Neural cell (in vitro differentiated cells): Measurements from ENCODE around the gene QSOX1. TPM values are rescaled to one million over a fixed set of nuclear protein-coding genes. Genes with fewer than 3 reads are reported as not detected.
A peak's percentile ranks its signal among the peaks of the same experiment; 100 is the strongest.

Experiments
- H2AFZ ChIP-seq: fragments of 200-600, 300-800 bp; sonication (generic), shearing (Covaris generic); 2 replicates; pipeline ENCODE4 v1.6.0; 2014; ENCODE audit warnings: low read depth, mild to moderate bottlenecking, antibody characterized with exemption, low read length, moderate library complexity
- H3F3A ChIP-seq: fragments of 200-600 bp; shearing (Covaris generic); 2 replicates; pipeline ENCODE4 v1.6.1; 2016; ENCODE audit warnings: mild to moderate bottlenecking, moderate library complexity, mixed read lengths, antibody characterized with exemption, low read length; ENCODE audit not compliant: insufficient read depth, poor library complexity, severe bottlenecking
- H3K27ac ChIP-seq: fragments of 200-600, 300-800 bp; sonication (generic), shearing (Covaris generic); 2 replicates; pipeline ENCODE4 v1.5.1; 2014; ENCODE audit warnings: mild to moderate bottlenecking, low read length, moderate library complexity
- H3K27me3 ChIP-seq: fragments of 300-800, 200-600 bp; sonication (generic), shearing (Covaris generic); 2 replicates; pipeline ENCODE4 v1.6.0; 2014; ENCODE audit warnings: mild to moderate bottlenecking, low read depth, low read length, moderate library complexity; ENCODE audit not compliant: insufficient read depth
- H3K36me3 ChIP-seq: fragments of 300-800, 200-600 bp; sonication (generic), shearing (Covaris generic); 2 replicates; pipeline ENCODE4 v1.5.1; 2014; ENCODE audit warnings: mild to moderate bottlenecking, antibody characterized with exemption, low read length, moderate library complexity; ENCODE audit not compliant: insufficient read depth
- H3K4me2 ChIP-seq: fragments of 300-800, 200-600 bp; sonication (generic), shearing (Covaris generic); 2 replicates; pipeline ENCODE4 v1.6.0; 2014; ENCODE audit warnings: mild to moderate bottlenecking, low read length
- H3K4me3 ChIP-seq: fragments of 300-800, 200-600 bp; sonication (generic), shearing (Covaris generic); 2 replicates; pipeline ENCODE4 v1.5.1; 2014; ENCODE audit warnings: mild to moderate bottlenecking, low read length, moderate library complexity
- H3K79me2 ChIP-seq: fragments of 200-600 bp; shearing (Covaris generic); replicated peaks from 2 replicates; pipeline ENCODE4 v1.6.0; 2014; ENCODE audit warnings: mild to moderate bottlenecking, low read length, moderate library complexity; ENCODE audit not compliant: insufficient read depth
- H3K9ac ChIP-seq: fragments of 300-800, 200-600 bp; sonication (generic), shearing (Covaris generic); 2 replicates; pipeline ENCODE4 v1.6.1; 2016; ENCODE audit warnings: mild to moderate bottlenecking, low read length, mixed read lengths
- H3K9me2 ChIP-seq: fragments of 200-600 bp; shearing (Covaris generic); 2 replicates; pipeline ENCODE4 v1.6.1; 2016; ENCODE audit warnings: mild to moderate bottlenecking, low read length, mixed read lengths; ENCODE audit not compliant: insufficient read depth
- H3K9me3 ChIP-seq: fragments of 200-600, 300-800 bp; sonication (generic), shearing (Covaris generic); 2 replicates; pipeline ENCODE4 v1.6.1; 2016; ENCODE audit warnings: mild to moderate bottlenecking, mixed run types, low read length, moderate library complexity, mixed read lengths
- H4K20me1 ChIP-seq: fragments of 200-600 bp; shearing (Covaris generic); 2 replicates; pipeline ENCODE4 v1.6.1; 2016; ENCODE audit warnings: mild to moderate bottlenecking, mixed run types; ENCODE audit not compliant: insufficient read depth
- EP300 ChIP-seq: fragments of 450-650 bp; conservative IDR thresholded peaks from 2 replicates; pipeline ENCODE4 v1.6.1; 2014; ENCODE audit warnings: antibody characterized with exemption, mild to moderate bottlenecking, moderate library complexity; ENCODE audit not compliant: poor library complexity, severe bottlenecking
- EZH2 ChIP-seq: fragments of 200-600, 300-800 bp; shearing (Covaris generic), sonication (generic); IDR thresholded peaks from 2 replicates; pipeline ENCODE4 v1.6.1; 2014; ENCODE audit warnings: antibody characterized with exemption, low read length, borderline replicate concordance, mild to moderate bottlenecking; ENCODE audit not compliant: insufficient read depth, poor library complexity, severe bottlenecking
- MXI1 ChIP-seq: fragments of 450-650 bp; conservative IDR thresholded peaks from 2 replicates; pipeline ENCODE4 v1.6.1; 2014; ENCODE audit warnings: antibody characterized with exemption, mild to moderate bottlenecking; ENCODE audit not compliant: poor library complexity, severe bottlenecking
- POLR2AphosphoS5 ChIP-seq: IDR thresholded peaks from 2 replicates; pipeline ENCODE4 v1.6.1; 2012
- RAD21 ChIP-seq: fragments of 450-650 bp; conservative IDR thresholded peaks from 2 replicates; pipeline ENCODE4 v1.6.1; 2014; ENCODE audit warnings: antibody characterized with exemption, mild to moderate bottlenecking, moderate library complexity
- SMC3 ChIP-seq: fragments of 450-650 bp; conservative IDR thresholded peaks from 2 replicates; pipeline ENCODE4 v1.6.1; 2014; ENCODE audit warnings: antibody characterized with exemption, mild to moderate bottlenecking, moderate library complexity; ENCODE audit not compliant: poor library complexity
- TAF1 ChIP-seq: IDR thresholded peaks from 2 replicates; pipeline ENCODE4 v1.6.1; 2012; ENCODE audit warnings: low read depth
- polyA plus RNA-seq: library from polyadenylated mRNA; depleted of rRNA; stranded (reverse); fragments of >200 nt; gene quantifications from 2 replicates; pipeline ENCODE4 v1.2.3, GENCODE V29; 2014
- TF ChIP-seq, protein P1 (sequence below): fragments of 450-650 bp; IDR thresholded peaks from 2 replicates; pipeline ENCODE4 v1.5.1; 2014; ENCODE audit warnings: antibody characterized with exemption, mild to moderate bottlenecking, moderate library complexity; ENCODE audit not compliant: poor library complexity, severe bottlenecking
- TF ChIP-seq, protein P2 (sequence below): IDR thresholded peaks from 2 replicates; pipeline ENCODE4 v1.6.1; 2012; ENCODE audit warnings: borderline replicate concordance

QSOX1 gene
- polyA plus RNA-seq, 1 donor from 2014 or later = 49.8 TPM

DNA sequence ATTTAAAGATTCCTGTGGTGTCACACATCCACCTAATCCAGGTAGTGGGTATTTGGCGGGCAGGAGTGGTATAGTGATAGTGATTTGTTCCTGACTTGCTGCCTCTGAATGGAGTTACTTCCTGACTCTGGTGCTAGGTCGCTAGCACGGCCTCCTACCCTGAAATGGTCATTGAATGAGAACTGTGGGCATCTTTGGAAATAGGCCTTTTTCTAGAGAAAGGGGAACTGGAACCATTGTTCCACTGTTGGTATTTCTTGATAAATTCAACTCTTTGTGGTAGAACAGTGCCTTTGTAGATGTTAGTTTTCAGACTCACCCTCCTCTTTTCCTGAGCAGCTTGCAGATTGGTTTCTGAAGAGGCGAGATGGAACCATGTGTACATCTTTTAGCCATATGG, 1.5 kb downstream of the QSOX1 start:
- H3K4me2 ChIP-seq = peak overlapping the region; percentile 83
- no peaks in the 10 kb centered on the region for H3K9me3 ChIP-seq
- H2AFZ ChIP-seq = no peak overlapping the region
- H3K27ac ChIP-seq = no peak overlapping the region
- TF ChIP-seq, protein P1, sequence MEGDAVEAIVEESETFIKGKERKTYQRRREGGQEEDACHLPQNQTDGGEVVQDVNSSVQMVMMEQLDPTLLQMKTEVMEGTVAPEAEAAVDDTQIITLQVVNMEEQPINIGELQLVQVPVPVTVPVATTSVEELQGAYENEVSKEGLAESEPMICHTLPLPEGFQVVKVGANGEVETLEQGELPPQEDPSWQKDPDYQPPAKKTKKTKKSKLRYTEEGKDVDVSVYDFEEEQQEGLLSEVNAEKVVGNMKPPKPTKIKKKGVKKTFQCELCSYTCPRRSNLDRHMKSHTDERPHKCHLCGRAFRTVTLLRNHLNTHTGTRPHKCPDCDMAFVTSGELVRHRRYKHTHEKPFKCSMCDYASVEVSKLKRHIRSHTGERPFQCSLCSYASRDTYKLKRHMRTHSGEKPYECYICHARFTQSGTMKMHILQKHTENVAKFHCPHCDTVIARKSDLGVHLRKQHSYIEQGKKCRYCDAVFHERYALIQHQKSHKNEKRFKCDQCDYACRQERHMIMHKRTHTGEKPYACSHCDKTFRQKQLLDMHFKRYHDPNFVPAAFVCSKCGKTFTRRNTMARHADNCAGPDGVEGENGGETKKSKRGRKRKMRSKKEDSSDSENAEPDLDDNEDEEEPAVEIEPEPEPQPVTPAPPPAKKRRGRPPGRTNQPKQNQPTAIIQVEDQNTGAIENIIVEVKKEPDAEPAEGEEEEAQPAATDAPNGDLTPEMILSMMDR = no peak
- TF ChIP-seq RAD21 (no peak), SMC3 (no peak), EP300 (no peak), POLR2AphosphoS5 (no peak), EZH2 (no peak), MXI1 (no peak), TAF1 (no peak)
- TF ChIP-seq, protein P2, sequence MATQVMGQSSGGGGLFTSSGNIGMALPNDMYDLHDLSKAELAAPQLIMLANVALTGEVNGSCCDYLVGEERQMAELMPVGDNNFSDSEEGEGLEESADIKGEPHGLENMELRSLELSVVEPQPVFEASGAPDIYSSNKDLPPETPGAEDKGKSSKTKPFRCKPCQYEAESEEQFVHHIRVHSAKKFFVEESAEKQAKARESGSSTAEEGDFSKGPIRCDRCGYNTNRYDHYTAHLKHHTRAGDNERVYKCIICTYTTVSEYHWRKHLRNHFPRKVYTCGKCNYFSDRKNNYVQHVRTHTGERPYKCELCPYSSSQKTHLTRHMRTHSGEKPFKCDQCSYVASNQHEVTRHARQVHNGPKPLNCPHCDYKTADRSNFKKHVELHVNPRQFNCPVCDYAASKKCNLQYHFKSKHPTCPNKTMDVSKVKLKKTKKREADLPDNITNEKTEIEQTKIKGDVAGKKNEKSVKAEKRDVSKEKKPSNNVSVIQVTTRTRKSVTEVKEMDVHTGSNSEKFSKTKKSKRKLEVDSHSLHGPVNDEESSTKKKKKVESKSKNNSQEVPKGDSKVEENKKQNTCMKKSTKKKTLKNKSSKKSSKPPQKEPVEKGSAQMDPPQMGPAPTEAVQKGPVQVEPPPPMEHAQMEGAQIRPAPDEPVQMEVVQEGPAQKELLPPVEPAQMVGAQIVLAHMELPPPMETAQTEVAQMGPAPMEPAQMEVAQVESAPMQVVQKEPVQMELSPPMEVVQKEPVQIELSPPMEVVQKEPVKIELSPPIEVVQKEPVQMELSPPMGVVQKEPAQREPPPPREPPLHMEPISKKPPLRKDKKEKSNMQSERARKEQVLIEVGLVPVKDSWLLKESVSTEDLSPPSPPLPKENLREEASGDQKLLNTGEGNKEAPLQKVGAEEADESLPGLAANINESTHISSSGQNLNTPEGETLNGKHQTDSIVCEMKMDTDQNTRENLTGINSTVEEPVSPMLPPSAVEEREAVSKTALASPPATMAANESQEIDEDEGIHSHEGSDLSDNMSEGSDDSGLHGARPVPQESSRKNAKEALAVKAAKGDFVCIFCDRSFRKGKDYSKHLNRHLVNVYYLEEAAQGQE = no peak
- peaks cover 30% of the 10 kb centered on the region for H3K79me2 ChIP-seq
- H3F3A ChIP-seq = no peaks in the 10 kb centered on the region
- H3K9me2 ChIP-seq = no peaks in the 10 kb centered on the region
- no peaks in the 10 kb centered on the region for H3K27me3 ChIP-seq
- H3K4me3 ChIP-seq = peak overlapping the region; percentile 77
- peak overlapping the region; percentile 92 for H3K9ac ChIP-seq
- H3K36me3 ChIP-seq = no peaks in the 10 kb centered on the region
- H4K20me1 ChIP-seq = peaks cover 3% of the 10 kb centered on the region

DNA sequence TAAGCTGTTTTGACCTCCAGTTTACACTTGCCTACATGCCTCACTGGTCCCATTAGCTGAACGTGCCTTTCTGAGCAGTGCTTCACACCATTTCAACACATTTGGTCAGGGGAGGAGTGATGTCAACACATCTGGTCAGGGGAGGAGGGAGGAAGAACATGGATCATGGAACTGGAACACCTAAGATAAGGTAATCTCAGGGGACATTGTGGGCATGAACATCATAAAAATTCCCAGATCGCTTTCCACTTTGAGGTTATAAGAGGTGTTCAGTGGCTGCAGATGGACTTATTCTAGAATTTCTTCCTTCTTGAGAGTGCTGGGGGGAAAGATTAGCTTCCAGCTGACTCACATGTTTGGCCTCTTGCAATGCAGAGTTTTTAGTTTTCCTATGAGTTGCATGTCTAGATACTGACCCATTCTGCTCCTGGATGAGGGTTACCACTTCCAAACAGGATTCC, 2.0 kb downstream of the QSOX1 start:
- H3F3A ChIP-seq = no peaks in the 10 kb centered on the region
- H3K9me3 ChIP-seq = no peaks in the 10 kb centered on the region
- peak overlapping the region; percentile 77 for H3K4me3 ChIP-seq
- H3K27me3 ChIP-seq = no peaks in the 10 kb centered on the region
- H3K79me2 ChIP-seq = peaks cover 34% of the 10 kb centered on the region
- no peaks in the 10 kb centered on the region for H3K9me2 ChIP-seq
- H3K27ac ChIP-seq = no peak overlapping the region
- peaks cover 3% of the 10 kb centered on the region for H4K20me1 ChIP-seq
- no peaks in the 10 kb centered on the region for H3K36me3 ChIP-seq
- TF ChIP-seq EZH2 (no peak), SMC3 (no peak), RAD21 (no peak), POLR2AphosphoS5 (no peak), TAF1 (no peak), EP300 (no peak)
- no peak overlapping the region for H3K9ac ChIP-seq
- H3K4me2 ChIP-seq = peak overlapping the region; percentile 83
- no peak overlapping the region for H2AFZ ChIP-seq
